Measurements from ENCODE around the gene P2RY14.

Gene P2RY14

GRCh38 chr3:151166161-151166560, 112.2 kb downstream of the P2RY14 start:
- H3K27me3 ChIP-seq (ENCODE audit: insufficient read depth, low read length), result no peaks in the 10 kb centered on the region
- H3K4me1 ChIP-seq (ENCODE audit: control insufficient read depth, insufficient read depth, low read length, unreplicated experiment), result no peaks in the 10 kb centered on the region
- H3K36me3 ChIP-seq (ENCODE audit: insufficient read depth, low read length), result no peaks in the 10 kb centered on the region
- no peak overlapping the region for H3K27ac ChIP-seq (ENCODE audit: low read depth, low read length)
- H3K79me2 ChIP-seq (ENCODE audit: control insufficient read depth, insufficient read depth, low read length, unreplicated experiment), result no peaks in the 10 kb centered on the region
- no peak overlapping the region for H2AFZ ChIP-seq (ENCODE audit: low read length, unreplicated experiment)
- H3K4me3 ChIP-seq (ENCODE audit: low read depth, low read length), result no peak overlapping the region

DNA sequence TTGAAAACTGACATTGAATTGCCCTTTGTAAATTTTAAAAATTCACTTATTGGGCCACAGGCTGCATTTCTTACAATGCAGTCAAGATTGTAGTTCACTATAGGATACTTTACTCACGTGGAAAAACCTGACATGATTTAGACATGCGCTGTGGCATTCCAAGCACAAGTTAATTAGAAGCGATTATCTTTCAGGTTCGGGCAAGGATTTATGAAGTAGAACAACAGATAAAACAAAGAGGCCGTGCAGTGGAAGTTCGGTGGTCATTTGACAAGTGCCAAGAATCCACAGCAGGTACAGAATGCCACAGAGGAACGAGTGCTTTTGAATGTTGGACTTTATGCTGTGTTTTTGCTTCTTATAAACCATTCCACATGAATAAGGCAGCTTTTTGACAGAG, 113.1 kb downstream of the P2RY14 start:
- no peak overlapping the region for H3K4me3 ChIP-seq (ENCODE audit: low read depth, low read length)
- no peaks in the 10 kb centered on the region for H3K36me3 ChIP-seq (ENCODE audit: insufficient read depth, low read length)
- H2AFZ ChIP-seq (ENCODE audit: low read length, unreplicated experiment), result no peak overlapping the region
- H3K79me2 ChIP-seq (ENCODE audit: control insufficient read depth, insufficient read depth, low read length, unreplicated experiment), result no peaks in the 10 kb centered on the region
- no peaks in the 10 kb centered on the region for H3K4me1 ChIP-seq (ENCODE audit: control insufficient read depth, insufficient read depth, low read length, unreplicated experiment)
- H3K27me3 ChIP-seq (ENCODE audit: insufficient read depth, low read length), result no peaks in the 10 kb centered on the region
- H3K27ac ChIP-seq (ENCODE audit: low read depth, low read length), result no peak overlapping the region
